GM18517 (cell line): Measurements from ENCODE around the gene NPAS3.

ENCODE experiments used
- ATAC-seq: cut with Tn5 transposase; IDR thresholded peaks from one replicate; pipeline ENCODE4 v1.9.1; 2021; ENCODE audit warnings: mild to moderate bottlenecking, moderate library complexity; ENCODE audit not compliant: unreplicated experiment

The NPAS3 gene

GRCh38 chr14:33606591-33606990 is 667.9 kb downstream of the NPAS3 start:
- ATAC-seq = no peak

- ATAC-seq = no peak
Observed at GRCh38 chr14:33609582-33609981, 670.9 kb downstream of the NPAS3 start.

DNA sequence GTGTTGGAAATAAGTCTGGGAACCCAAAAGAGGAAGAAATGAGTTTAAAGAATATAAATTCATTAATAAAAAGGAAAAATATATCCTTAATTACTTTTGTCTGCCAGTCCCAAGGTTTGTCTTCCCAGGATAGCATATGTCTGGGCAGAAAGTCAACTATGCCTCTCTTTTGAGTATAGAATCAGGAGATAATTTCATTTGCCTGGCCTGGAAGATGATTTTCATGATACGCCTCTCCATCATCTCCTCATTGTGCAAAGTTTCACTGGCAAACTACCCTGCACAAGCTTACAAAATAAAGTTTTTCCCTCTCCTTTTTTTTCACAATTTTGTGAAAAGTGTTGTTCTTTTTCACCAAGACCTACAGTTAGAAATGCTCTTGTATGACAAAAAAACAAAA is 671.4 kb downstream of the NPAS3 start:
- no peak for ATAC-seq

GRCh38 chr14:33611405-33612196 is 672.9 kb downstream of the NPAS3 start:
- ATAC-seq = no peak

DNA sequence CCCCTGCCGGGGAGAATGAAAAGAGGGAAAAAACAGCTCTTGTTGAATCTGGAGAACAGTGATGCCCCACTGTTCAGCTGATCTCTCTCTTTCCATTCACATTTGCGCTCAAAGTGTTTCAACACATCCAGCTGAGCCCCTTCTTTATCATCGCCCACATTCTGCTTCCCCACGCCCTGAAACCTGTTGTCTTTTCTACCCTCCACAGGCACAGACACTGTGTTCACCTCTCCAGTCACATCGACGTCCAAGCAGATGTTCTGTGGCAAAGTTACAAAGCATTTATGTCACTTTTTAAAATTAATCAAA is 673.5 kb downstream of the NPAS3 start:
- no peak for ATAC-seq

DNA sequence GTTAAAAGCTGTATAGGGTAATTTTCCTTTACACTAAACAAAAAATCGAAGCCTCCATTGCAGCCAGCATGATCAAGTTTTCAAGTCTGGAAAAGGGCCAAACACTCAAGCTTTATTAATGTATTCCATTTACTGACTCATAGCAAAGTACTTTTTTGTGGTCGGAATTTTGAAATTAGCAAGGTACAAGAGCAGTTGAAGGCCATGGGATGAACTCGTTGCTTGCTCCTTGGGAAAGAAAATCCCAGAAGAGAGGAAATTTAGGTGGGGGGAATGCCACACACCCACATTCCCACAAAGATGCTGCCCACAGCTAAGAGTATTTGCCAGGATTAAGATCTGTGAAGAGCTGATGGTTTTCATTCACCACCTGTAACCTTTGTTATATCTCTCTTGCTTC is 678.5 kb downstream of the NPAS3 start:
- no peak for ATAC-seq

DNA sequence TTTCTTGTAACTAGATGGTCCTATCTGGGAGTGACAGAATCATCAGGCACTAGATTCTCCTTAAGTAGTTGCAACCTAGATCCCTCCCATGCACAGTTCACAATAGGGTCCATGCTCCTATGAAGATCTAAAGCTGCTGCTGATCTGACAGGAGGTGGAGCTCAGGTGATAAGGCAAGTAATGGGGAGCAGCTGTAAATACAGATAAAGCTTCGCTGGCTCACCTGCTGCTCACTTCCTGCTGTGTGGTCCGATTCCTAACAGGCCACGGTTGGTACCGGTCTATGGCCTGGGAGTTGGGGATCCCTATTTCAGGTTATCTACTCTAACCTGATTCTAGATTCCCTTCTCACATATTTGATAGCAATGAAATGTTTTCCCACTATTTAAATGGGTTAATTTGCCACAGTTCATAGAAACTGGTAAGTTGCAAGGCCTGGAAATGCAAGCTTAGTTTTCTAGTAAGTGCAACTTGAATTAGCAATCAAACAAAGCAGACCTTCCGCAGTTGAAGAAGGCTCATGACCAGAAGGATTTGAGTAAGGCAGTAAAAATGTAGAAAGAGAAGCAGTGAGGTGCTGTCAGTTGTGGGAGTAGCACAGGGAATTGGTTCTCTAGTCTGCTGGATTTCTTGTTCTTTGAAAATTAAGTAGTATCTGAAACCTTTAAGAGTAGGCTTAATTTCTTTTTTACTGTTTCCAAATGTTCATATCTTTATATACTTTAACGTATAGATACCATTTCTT is 679.9 kb downstream of the NPAS3 start:
- no peak for ATAC-seq

GRCh38 chr14:33622496-33622895 is 683.8 kb downstream of the NPAS3 start:
- no peak for ATAC-seq

GRCh38 chr14:33629792-33630191 is 691.1 kb downstream of the NPAS3 start:
- ATAC-seq = no peak

GRCh38 chr14:33631021-33631420 is 692.3 kb downstream of the NPAS3 start:
- no peak for ATAC-seq

DNA sequence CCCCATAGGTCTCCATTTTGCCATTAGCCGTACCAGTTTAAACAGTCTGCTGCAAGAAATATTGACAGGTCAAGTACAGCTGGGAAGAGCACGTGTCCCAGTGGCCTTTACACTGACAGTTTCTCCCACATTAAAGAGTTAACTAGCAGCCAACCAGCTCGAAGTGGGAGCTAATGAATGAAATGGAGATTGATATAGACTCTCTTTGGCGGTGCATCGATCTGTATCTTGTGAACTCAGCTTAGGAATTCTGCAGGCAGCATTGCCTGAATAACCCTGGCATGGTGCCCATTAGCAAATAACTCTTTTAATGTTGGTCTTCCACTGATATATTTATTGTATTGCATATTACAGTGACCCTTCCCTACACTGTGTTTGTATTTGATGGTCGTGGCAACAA is 692.8 kb downstream of the NPAS3 start:
- no peak for ATAC-seq

DNA sequence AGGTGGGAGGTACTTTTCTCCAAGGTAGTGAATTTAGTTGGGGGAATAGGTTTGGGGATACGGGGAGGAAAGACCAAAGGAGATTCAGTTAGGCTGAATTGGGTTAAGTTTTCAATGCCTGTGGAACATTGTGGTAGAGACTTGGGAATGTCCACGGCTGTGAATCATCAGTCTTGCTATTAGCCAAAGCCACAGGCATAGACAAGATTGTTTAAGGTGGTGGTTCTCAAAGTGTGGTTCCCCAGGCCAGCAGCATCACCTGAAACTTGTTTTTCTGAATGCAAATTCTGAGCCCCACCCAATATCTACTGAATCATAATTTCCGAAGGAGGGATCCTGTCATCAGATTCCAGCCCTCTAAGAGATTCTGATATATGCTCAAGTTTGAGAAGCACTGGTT is 696.0 kb downstream of the NPAS3 start:
- ATAC-seq = no peak

GRCh38 chr14:33636716-33637115 is 698.0 kb downstream of the NPAS3 start:
- no peak for ATAC-seq

GRCh38 chr14:33642080-33642479 is 703.4 kb downstream of the NPAS3 start:
- no peak for ATAC-seq

DNA sequence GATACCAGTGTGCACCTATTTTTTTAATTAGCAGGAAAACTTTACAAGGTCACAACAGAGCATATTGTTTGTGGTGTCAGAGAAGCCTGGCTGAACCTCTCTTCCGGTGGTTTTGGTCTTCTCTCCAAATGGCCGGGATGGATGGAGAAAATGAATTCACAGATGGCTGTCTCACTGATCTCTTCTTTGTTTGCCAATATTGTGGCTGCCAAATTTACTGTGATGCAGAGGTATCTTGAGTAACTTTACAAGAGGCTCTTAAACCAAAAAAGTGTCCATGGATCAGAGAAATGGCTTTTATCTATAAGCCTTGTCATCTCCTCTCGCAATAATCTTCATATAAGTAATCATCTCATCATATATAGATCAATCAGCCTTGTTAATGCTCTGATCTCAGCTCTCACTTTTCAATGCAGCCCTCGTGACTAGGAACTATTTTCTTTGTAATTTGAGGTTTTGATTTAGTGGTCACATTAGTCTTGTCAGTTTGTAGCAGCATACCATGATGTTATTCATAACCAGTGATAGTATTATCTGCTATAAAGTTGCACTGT is 704.1 kb downstream of the NPAS3 start:
- no peak for ATAC-seq

GRCh38 chr14:33643426-33644181 is 704.9 kb downstream of the NPAS3 start:
- no peak for ATAC-seq

DNA sequence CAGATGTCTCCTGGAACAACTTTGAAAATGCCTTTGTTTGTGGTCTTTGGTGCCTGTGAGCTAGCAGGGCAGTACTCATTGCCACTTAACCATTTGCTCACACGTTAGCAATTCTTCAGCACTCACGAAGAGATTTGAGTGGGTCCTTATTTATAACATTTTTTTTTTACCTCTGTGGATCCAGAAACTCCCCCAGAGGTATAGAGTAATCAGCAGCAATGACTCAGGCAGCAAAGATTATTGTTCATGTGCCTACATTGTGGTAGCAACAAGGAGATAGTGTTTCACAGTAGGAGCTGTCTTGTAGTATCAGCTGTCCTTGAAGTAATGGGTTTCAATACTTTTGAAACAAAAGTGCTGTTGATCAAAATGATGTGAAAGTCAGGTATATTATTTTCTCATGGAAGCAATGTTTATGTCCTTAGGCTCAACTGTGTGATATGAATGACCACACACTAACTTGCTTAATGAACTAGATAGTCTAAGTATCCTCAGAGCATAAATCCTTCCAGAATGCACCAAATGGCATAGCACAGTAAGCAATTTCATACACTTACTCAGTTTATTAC is 708.1 kb downstream of the NPAS3 start:
- ATAC-seq = no peak

DNA sequence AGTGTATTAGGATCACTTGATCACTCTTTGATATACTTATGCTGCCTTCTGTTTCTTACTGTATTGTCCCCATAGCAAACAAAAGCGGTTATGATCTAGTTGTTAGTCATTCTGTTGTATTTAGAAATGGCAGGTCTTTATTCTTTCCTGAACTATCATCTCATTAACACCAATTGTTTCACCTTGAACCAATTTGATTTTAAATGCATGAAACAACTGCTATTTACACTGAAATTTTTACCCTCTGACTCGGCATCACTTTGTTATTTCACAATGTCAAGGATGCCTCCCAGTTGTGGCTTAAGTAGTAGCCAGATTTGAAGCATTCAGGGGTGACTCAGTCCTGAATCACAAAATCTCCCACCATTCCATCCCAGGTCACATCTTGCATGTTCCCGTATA is 708.7 kb downstream of the NPAS3 start:
- no peak for ATAC-seq

DNA sequence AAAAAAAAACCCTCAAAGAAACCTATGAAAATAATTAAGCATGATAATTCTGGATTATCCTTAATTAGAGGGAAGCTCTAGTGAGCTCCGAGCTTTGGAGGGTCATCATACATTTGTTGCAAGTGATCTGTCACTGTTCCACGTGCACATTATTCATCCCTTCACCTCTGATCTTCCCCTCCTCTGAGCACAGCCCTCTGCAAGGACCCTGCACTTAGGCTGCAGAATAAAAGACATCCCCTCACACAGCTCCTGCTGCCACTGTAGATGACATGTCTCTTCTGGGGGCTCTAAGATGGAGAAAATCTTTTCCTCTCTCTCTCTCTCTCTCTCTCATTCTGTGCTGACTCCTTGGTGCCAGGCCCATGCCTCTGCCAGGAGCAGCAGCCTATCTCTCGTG is 711.8 kb downstream of the NPAS3 start:
- ATAC-seq = no peak

- ATAC-seq = no peak
Observed at GRCh38 chr14:33652566-33653307, 714.1 kb downstream of the NPAS3 start.

DNA sequence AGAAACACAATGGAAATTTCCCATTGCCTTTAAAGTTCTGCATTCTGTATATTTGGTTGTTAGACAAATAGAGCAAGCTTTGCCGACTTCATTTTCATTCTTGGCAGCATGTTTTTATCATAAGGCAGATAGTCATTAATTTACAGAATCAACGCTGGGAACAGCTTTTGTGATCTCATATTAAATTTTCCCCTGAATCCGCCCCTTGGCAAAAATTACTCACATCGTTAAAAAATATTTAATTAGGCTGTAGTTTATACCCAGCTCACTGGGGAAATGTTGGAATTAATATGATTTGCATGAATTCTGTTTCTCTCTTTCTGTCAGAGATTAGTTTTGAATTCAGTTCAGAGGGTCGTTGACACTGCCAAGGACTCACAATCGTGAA is 714.6 kb downstream of the NPAS3 start:
- no peak for ATAC-seq
